ENCODE results near the gene MRRF.

DNA sequence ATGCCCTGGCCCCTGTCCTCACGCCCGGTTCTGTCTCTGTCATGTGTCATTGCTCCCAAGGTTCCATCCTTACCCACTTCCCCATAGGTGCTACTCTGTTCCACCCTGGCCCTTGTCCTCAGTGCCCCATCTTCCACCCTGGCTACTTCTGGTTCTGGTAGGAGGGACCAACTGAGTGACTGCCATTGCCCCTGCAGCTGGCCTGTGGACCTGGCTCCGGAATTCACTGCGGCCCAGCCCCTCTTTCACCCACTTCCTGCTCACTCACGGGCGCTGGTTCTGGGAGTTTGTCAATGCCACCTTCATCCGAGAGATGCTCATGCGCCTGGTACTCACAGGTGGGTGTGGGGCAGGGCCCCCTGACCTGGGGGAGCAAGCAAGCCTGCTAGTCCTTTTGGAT lies 113.6 kb downstream of the MRRF start:
- no peak for TF ChIP-seq POLR2A (IDR thresholded peaks at IDR 0.05)
- TF ChIP-seq, protein P1, sequence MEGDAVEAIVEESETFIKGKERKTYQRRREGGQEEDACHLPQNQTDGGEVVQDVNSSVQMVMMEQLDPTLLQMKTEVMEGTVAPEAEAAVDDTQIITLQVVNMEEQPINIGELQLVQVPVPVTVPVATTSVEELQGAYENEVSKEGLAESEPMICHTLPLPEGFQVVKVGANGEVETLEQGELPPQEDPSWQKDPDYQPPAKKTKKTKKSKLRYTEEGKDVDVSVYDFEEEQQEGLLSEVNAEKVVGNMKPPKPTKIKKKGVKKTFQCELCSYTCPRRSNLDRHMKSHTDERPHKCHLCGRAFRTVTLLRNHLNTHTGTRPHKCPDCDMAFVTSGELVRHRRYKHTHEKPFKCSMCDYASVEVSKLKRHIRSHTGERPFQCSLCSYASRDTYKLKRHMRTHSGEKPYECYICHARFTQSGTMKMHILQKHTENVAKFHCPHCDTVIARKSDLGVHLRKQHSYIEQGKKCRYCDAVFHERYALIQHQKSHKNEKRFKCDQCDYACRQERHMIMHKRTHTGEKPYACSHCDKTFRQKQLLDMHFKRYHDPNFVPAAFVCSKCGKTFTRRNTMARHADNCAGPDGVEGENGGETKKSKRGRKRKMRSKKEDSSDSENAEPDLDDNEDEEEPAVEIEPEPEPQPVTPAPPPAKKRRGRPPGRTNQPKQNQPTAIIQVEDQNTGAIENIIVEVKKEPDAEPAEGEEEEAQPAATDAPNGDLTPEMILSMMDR (IDR thresholded peaks at IDR 0.05), result no peak

Data from tibial nerve (tissue), 3 donors.